Posterior cingulate gyrus (tissue), 11 donors: ENCODE data around the gene UNC79.

Source experiments
- DNase-seq, 10 donors: peaks; one replicate each; pipeline versions ENCODE4 v3.0.0 to v3.0.0-alpha.2; 2020 to 2021; ENCODE audit warnings: mixed read lengths in 3 of 10
- intact Hi-C: fragments of 100-400 bp; cut with DNase I; formaldehyde crosslinking; loops from one replicate; pipeline ENCODE4 v1.15.1; 2023

The UNC79 gene

GRCh38 chr14:93648440-93649168 lies 217.9 kb downstream of the UNC79 start:
- intact Hi-C loops = no loop called here
- peak in 1 of 10 donors; percentile 57 for DNase-seq

GRCh38 chr14:93654599-93654998 lies 223.9 kb downstream of the UNC79 start:
- no peak for DNase-seq
- intact Hi-C loops = no loop called here

- intact Hi-C loops = loop anchor here (1.0 kb wide), 1 partner anchor 238 kb away; no protein-coding TSS in a partner anchor
- peak in 1 of 10 donors; percentile 45 for DNase-seq
Observed at GRCh38 chr14:93655078-93655750, 224.5 kb downstream of the UNC79 start.

- intact Hi-C loops = no loop called here
- no peak for DNase-seq
Observed at GRCh38 chr14:93657875-93658274, 227.1 kb downstream of the UNC79 start.

- intact Hi-C loops = no loop called here
Observed at GRCh38 chr14:93663317-93663716, 232.6 kb downstream of the UNC79 start.

GRCh38 chr14:93665169-93665568 lies 234.4 kb downstream of the UNC79 start:
- intact Hi-C loops = no loop called here
- no peak for DNase-seq

More at GRCh38 chr14:93663317-93663716, 232.6 kb downstream of the UNC79 start:
- DNase-seq = no peak

- intact Hi-C loops = no loop called here
- DNase-seq = no peak
Observed at GRCh38 chr14:93669632-93670031, 238.9 kb downstream of the UNC79 start.

- DNase-seq = no peak
- intact Hi-C loops = no loop called here
Observed at GRCh38 chr14:93674343-93674742, 243.6 kb downstream of the UNC79 start.

GRCh38 chr14:93675651-93676050 lies 244.9 kb downstream of the UNC79 start:
- intact Hi-C loops = no loop called here
- no peak for DNase-seq

GRCh38 chr14:93676416-93676958 lies 245.7 kb downstream of the UNC79 start:
- intact Hi-C loops = no loop called here
- DNase-seq = no peak

GRCh38 chr14:93682459-93682858 lies 251.7 kb downstream of the UNC79 start:
- DNase-seq = no peak
- intact Hi-C loops = no loop called here

- DNase-seq = no peak
- intact Hi-C loops = no loop called here
Observed at GRCh38 chr14:93683226-93683625, 252.5 kb downstream of the UNC79 start.

- DNase-seq = no peak
- intact Hi-C loops = no loop called here
Observed at GRCh38 chr14:93685121-93685895, 254.6 kb downstream of the UNC79 start.

- no peak for DNase-seq
- intact Hi-C loops = no loop called here
Observed at GRCh38 chr14:93686268-93686667, 255.5 kb downstream of the UNC79 start.

GRCh38 chr14:93688239-93688666 lies 257.5 kb downstream of the UNC79 start:
- intact Hi-C loops = no loop called here
- no peak for DNase-seq

- no peak for DNase-seq
Observed at GRCh38 chr14:93688820-93689219, 258.1 kb downstream of the UNC79 start.

GRCh38 chr14:93690146-93690545 lies 259.4 kb downstream of the UNC79 start:
- intact Hi-C loops = no loop called here
- DNase-seq = no peak

More at GRCh38 chr14:93688820-93689219, 258.1 kb downstream of the UNC79 start:
- intact Hi-C loops = no loop called here

GRCh38 chr14:93691042-93691780 lies 260.5 kb downstream of the UNC79 start:
- intact Hi-C loops = no loop called here
- no peak for DNase-seq

- intact Hi-C loops = no loop called here
- no peak for DNase-seq
Observed at GRCh38 chr14:93693914-93694313, 263.2 kb downstream of the UNC79 start.

GRCh38 chr14:93700928-93701327 lies 270.2 kb downstream of the UNC79 start:
- intact Hi-C loops = no loop called here
- DNase-seq = no peak
